Endothelial cell of umbilical vein (primary cell): ENCODE measurements around the gene SLC45A1. TPM values are rescaled to one million over a fixed set of nuclear protein-coding genes. Genes with fewer than 3 reads are reported as not detected.

Experiments used
- BruUV-seq: library from RNA; stranded (reverse); fragments of 400-500 nt; replicated peaks from 2 replicates; lab custom pipeline; 2021; lab: Mats Ljungman, UMichigan
- CTCF ChIA-PET: fragments of 300-600, 350-600 bp; sonication (Branson Sonifier 250); formaldehyde crosslinking; loops from one replicate; lab custom pipeline; 2021; ENCODE audit warnings: antibody characterized with exemption, inconsistent platforms; lab: Charles Lee
- POLR2A ChIA-PET: fragments of 300-600, 350-600 bp; sonication (Branson Sonifier 250); formaldehyde crosslinking; loops from one replicate; lab custom pipeline; 2021; ENCODE audit warnings: antibody characterized with exemption, inconsistent platforms; lab: Charles Lee
- DNase-seq: peaks from one replicate; pipeline ENCODE4 v3.0.0-alpha.2; 2011; ENCODE audit warnings: low read depth, low spot score
- FAIRE-seq: peaks from 2 replicates; lab custom pipeline; 2011; peaks lifted over from hg19 to GRCh38; lab: Jason Lieb, UNC
- H2AFZ ChIP-seq: 2 replicates; pipeline ENCODE4 v1.6.0; 2012; ENCODE audit warnings: low read depth, low read length, control low read depth, inconsistent platforms
- H3K27ac ChIP-seq: 2 replicates; pipeline ENCODE4 v1.5.1; 2011; ENCODE audit warnings: low read depth, mild to moderate bottlenecking, control low read depth, low read length, moderate library complexity; ENCODE audit not compliant: insufficient read depth
- H3K27me3 ChIP-seq, 2 experiments: 2 replicates each; pipeline versions ENCODE4 v1.6.0 to v1.6.1; 2011; ENCODE audit warnings: low read length in 2 of 2, mixed read lengths in 1 of 2; ENCODE audit not compliant: control insufficient read depth in 2 of 2, insufficient read depth in 2 of 2
- H3K36me3 ChIP-seq, 2 experiments: 2 replicates in 1 of 2; 3 replicates in 1 of 2; pipeline ENCODE4 v1.5.1; 2011; ENCODE audit warnings: low read length in 2 of 2, mild to moderate bottlenecking in 1 of 2, moderate library complexity in 1 of 2; ENCODE audit not compliant: control insufficient read depth in 2 of 2, insufficient read depth in 2 of 2; ENCODE audit errors: extremely low read depth in 1 of 2
- H3K4me1 ChIP-seq: 3 replicates; pipeline ENCODE4 v1.5.1; 2011; ENCODE audit warnings: mild to moderate bottlenecking, low read length; ENCODE audit not compliant: control insufficient read depth, insufficient read depth; ENCODE audit errors: extremely low read depth
- H3K4me2 ChIP-seq: 2 replicates; pipeline ENCODE4 v1.6.1; 2011; ENCODE audit warnings: low read length, control low read depth, mixed read lengths; ENCODE audit not compliant: insufficient read depth
- H3K4me3 ChIP-seq, 3 experiments: fragments of 200-600 bp in 1 of 3; sonication (generic), shearing (Covaris generic) in 1 of 3; replicated peaks in 1 of 3; 2 replicates each; pipeline ENCODE4 v1.5.1; 2011 to 2016; ENCODE audit warnings: control low read depth in 3 of 3, low read length in 3 of 3, mild to moderate bottlenecking in 2 of 3, inconsistent platforms in 1 of 3, low read depth in 1 of 3, moderate library complexity in 1 of 3; ENCODE audit not compliant: insufficient read depth in 1 of 3
- H3K79me2 ChIP-seq: 2 replicates; pipeline ENCODE4 v1.6.0; 2012; ENCODE audit warnings: low read length, inconsistent platforms; ENCODE audit not compliant: control insufficient read depth, insufficient read depth
- H3K9ac ChIP-seq: replicated peaks from 2 replicates; pipeline ENCODE3; 2011; ENCODE audit warnings: low read length, control low read depth; ENCODE audit not compliant: insufficient read depth; ENCODE audit errors: extremely low read depth
- H3K9me1 ChIP-seq: replicated peaks from 3 replicates; pipeline ENCODE4 v1.6.0; 2011; ENCODE audit warnings: mild to moderate bottlenecking, low read length; ENCODE audit not compliant: control insufficient read depth, insufficient read depth; ENCODE audit errors: extremely low read depth
- H3K9me3 ChIP-seq: replicated peaks from 2 replicates; pipeline ENCODE4 v1.5.1; 2012; ENCODE audit warnings: low read length, inconsistent platforms; ENCODE audit not compliant: control insufficient read depth, insufficient read depth
- H4K20me1 ChIP-seq: replicated peaks from 2 replicates; pipeline ENCODE3; 2011; ENCODE audit warnings: mild to moderate bottlenecking, low read length; ENCODE audit not compliant: control insufficient read depth, insufficient read depth; ENCODE audit errors: extremely low read depth
- EZH2 ChIP-seq: IDR thresholded peaks from 2 replicates; pipeline ENCODE4 v1.6.1; 2012; ENCODE audit warnings: borderline replicate concordance, low read depth, mild to moderate bottlenecking, moderate library complexity, low read length, inconsistent platforms; ENCODE audit not compliant: severe bottlenecking
- FOS ChIP-seq: IDR thresholded peaks from 2 replicates; pipeline ENCODE4 v1.6.1; 2011; ENCODE audit warnings: mild to moderate bottlenecking, low read length, moderate library complexity, borderline replicate concordance; ENCODE audit not compliant: insufficient read depth
- GATA2 ChIP-seq: IDR thresholded peaks from 2 replicates; pipeline ENCODE4 v1.7.0; 2011; ENCODE audit warnings: low read depth, mild to moderate bottlenecking, moderate library complexity, mixed read lengths, low read length; ENCODE audit not compliant: insufficient read length, insufficient read depth
- JUN ChIP-seq: IDR thresholded peaks from 2 replicates; pipeline ENCODE4 v1.6.1; 2011; ENCODE audit warnings: borderline replicate concordance, low read depth; ENCODE audit not compliant: insufficient read length, insufficient read depth
- MYC ChIP-seq: IDR thresholded peaks from one replicate; pipeline ENCODE4 v1.6.1; 2011; ENCODE audit warnings: mild to moderate bottlenecking, low read depth, low read length
- POLR2A ChIP-seq: IDR thresholded peaks from 2 replicates; pipeline ENCODE4 v1.6.1; 2012; ENCODE audit warnings: low read depth, mild to moderate bottlenecking, control low read depth, low read length
- POLR2AphosphoS5 ChIP-seq: IDR thresholded peaks from 2 replicates; pipeline ENCODE4 v1.6.1; 2012; ENCODE audit warnings: low read depth, mild to moderate bottlenecking, control low read depth, low read length, moderate library complexity; ENCODE audit not compliant: insufficient read depth
- dilution Hi-C: fragments of 300-500 bp; cut with MboI; formaldehyde crosslinking; loops from one replicate; pipeline ENCODE4 v1.15.0; 2019; ENCODE audit warnings: low sequenced_read_pairs; ENCODE audit not compliant: extremely low pct_ligation_motif_present
- intact Hi-C: fragments of 100-400 bp; cut with micrococcal nuclease; formaldehyde crosslinking; loops from one replicate; pipeline ENCODE4 v1.10.0; 2022
- polyA plus RNA-seq, 4 experiments: library from polyadenylated mRNA; depleted of rRNA in 3 of 4; stranded (reverse) in 3 of 4; unstranded in 1 of 4; fragments of >200 nt; gene quantifications; 2 replicates each; pipeline versions ENCODE4 v1.2.1 to v1.2.3, GENCODE V29; 2011 to 2012; ENCODE audit warnings: missing spikeins in 1 of 4
- total RNA-seq: library from RNA; stranded (reverse); gene quantifications from 2 replicates; pipeline ENCODE4 v1.2.3, GENCODE V29; 2021
- TF ChIP-seq, protein P1 (sequence below): IDR thresholded peaks from 2 replicates; pipeline ENCODE4 v1.6.1; 2011; ENCODE audit not compliant: insufficient read depth, insufficient read length
- TF ChIP-seq, protein P2 (sequence below), 2 donors: IDR thresholded peaks; 1 replicate in 1 of 2; 2 replicates in 1 of 2; pipeline ENCODE4 v1.5.1; 2011; ENCODE audit warnings: low read length in 2 of 2, mild to moderate bottlenecking in 2 of 2, moderate library complexity in 2 of 2, control low read depth in 1 of 2, inconsistent platforms in 1 of 2, low read depth in 1 of 2; ENCODE audit not compliant: insufficient read depth in 1 of 2; ENCODE audit errors: extremely low read depth in 1 of 2

SLC45A1 gene
- total and polyA plus RNA-seq, 2 donors (not counting 3 experiments of a cell fraction or from before 2014, with no cell fraction given): 1.3 to 1.4 TPM

DNA sequence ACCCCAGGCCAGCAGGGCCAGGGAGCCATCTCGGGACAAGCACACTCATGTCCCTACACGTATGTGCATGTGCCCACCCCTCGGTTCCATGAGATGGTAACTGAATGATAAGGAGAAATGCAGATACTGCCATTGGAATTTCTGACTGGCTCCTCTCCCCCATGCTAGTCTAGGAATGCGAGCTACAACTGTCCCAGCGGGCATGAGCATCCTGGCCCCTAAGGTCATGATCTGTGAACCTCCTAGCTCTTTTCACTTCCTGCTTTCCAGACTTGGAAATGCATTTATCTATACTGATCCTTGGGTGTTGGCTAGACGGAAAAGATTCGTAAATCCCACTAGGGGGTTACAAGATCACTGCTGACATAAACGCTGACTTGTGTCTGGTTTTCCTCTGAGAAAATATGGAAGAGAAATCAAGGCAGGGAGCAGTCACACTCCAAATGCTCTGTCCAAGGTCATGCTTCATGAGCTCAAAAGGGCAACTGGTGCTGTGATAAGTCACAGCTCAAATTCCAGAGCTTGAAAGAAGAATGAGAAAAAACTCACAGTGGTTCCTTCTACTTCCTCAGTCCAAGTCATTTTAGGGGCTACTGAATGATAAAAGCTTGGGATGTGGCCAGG is 49.8 kb downstream of the SLC45A1 start:
- Histone ChIP-seq H4K20me1 (no peaks in the 10 kb centered on the region), H3K27ac (no peak overlapping the region), H3K9ac (no peak overlapping the region), H3K4me1 (peaks cover 7% of the 10 kb centered on the region), H3K4me3 (no peak overlapping the region), H3K27me3 (no peaks in the 10 kb centered on the region), H3K9me3 (no peaks in the 10 kb centered on the region), H3K9me1 (no peaks in the 10 kb centered on the region), H3K4me2 (no peak overlapping the region), H3K36me3 (peaks cover 0 to 26% of the 10 kb centered on the region in 2 experiments), H2AFZ (no peak overlapping the region), H3K79me2 (peaks cover 17% of the 10 kb centered on the region)
- intact Hi-C loops: no loop called here
- dilution Hi-C loops: no loop called here
- CTCF ChIA-PET: interaction anchor here (0.7 to 1.2 kb wide), 4 partner anchors 8 to 44 kb away, joined by 3 to 4 read pairs (median 3); no protein-coding TSS in a partner anchor
- FAIRE-seq (no peak), DNase-seq (no peak)
- no TSS peak for BruUV-seq
- POLR2A ChIA-PET: no interaction called here
- TF ChIP-seq EZH2 (no peak), JUN (no peak), POLR2A (no peak), FOS (no peak), GATA2 (no peak), POLR2AphosphoS5 (no peak), MYC (no peak)
- TF ChIP-seq, protein P1, sequence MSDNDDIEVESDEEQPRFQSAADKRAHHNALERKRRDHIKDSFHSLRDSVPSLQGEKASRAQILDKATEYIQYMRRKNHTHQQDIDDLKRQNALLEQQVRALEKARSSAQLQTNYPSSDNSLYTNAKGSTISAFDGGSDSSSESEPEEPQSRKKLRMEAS: no peak
- TF ChIP-seq, protein P2, sequence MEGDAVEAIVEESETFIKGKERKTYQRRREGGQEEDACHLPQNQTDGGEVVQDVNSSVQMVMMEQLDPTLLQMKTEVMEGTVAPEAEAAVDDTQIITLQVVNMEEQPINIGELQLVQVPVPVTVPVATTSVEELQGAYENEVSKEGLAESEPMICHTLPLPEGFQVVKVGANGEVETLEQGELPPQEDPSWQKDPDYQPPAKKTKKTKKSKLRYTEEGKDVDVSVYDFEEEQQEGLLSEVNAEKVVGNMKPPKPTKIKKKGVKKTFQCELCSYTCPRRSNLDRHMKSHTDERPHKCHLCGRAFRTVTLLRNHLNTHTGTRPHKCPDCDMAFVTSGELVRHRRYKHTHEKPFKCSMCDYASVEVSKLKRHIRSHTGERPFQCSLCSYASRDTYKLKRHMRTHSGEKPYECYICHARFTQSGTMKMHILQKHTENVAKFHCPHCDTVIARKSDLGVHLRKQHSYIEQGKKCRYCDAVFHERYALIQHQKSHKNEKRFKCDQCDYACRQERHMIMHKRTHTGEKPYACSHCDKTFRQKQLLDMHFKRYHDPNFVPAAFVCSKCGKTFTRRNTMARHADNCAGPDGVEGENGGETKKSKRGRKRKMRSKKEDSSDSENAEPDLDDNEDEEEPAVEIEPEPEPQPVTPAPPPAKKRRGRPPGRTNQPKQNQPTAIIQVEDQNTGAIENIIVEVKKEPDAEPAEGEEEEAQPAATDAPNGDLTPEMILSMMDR (IDR thresholded peaks at IDR 0.05; ENCODE audit: extremely low read depth in 1 of 2, insufficient read depth in 1 of 2, low read depth in 1 of 2, low read length in 2 of 2): no peak
